SIG-M5 treated with dmso at 0.1 percent for 504 hours (cell line): Measurements from ENCODE around the gene C1D.

Experiments used
- DNase-seq: peaks from one replicate; lab custom pipeline; 2025; ENCODE audit not compliant: unreplicated experiment; lab: John Stamatoyannopoulos, UW

Gene C1D

DNA sequence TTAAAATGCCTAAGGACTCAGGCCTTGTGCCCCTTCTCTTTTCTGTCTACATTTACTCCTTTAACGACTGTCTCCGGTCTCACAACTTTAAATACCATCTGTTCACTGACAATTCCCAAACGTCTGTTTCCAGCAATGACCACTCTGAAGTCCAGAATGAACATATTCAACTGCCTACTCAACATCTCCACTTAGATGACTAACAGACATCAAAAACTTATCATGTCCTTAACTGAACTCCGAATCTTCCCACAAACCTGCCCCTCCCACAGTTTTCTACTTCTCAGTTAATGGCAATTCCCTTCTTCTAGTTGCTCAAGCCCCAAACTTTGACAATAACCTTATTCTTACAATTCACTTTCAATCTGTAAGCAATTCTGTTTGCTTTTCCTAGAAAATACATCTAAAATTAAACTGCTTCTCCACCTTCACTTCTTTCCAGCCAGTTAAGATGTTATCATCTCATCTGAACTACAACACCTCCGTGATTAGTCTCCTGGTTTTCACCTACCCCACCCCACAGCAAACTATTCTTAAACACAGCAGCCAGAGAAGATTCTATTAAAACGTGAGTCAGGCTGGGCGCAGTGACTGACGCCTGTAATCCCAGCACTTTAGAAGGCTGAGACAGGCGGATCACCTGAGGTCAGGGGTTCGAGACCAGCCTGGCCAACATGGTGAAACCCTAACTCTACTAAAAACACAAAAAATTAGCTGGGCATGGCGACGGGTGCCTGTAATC, 2.8 kb downstream of the C1D start:
- no peak for DNase-seq

DNA sequence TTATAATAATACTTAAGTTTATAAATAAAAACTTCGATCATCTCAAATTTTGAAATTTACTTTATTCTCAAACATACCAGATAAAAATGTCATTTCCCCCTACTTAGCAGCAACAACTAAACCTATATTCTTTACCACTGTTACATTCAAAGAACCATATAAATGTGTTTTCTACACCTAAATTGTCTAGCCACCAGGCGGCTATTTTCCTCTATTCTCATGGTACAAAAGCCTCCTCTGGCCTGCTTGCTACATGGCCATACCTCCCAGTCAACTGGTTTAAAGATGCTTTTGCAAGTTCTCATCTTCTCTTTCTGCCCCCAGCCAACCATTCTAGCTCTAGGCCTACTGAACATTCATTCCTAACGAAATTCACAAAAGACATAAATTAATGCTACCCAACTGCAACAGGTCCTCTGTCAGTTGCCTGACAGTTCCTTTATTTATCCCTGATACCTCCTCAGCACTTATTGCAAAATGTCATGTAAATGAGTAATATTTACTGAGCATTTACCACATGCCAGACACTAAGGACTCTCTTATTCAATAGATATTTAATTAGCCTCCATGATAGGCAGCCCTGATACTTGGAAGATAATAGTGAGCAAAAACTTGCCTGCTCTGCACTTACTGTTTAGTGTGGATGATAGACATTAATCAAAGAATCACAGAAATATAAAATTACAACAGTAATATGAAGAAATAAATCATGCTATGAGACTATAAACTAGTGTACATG, 5.0 kb downstream of the C1D start:
- DNase-seq: no peak

DNA sequence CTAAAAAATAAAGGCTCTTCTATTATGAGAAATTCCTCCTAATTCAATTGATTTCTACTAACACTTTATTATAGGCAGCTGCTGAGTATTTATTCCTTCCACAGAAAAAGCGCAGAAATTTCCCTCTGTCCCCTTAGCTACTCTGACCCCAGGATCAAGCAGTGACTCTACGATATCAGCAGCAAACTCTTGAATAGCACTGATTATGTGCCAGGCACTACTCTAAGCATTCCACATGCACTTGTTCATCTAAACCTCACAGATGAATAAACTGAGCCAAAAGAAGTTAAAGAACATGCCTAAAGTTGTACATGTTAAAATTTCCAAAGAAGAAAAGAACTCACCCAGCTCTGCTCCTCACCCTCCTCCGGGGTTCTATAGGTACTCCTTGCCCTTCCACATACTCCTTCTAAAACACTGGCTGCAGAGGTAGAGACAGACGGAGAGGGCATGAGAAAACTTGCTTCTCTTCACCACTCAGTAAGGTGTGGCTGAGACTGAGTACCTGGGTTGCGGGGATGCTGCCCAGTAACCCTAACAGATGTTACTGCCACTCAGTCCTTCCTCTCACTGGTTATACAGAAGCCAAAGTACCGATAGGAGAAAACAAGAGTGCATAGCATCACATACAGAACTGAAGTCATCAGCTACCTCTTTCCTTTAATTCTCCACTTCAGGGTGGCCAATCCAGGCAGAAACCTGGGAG, 9.9 kb downstream of the C1D start:
- DNase-seq: no peak

DNA sequence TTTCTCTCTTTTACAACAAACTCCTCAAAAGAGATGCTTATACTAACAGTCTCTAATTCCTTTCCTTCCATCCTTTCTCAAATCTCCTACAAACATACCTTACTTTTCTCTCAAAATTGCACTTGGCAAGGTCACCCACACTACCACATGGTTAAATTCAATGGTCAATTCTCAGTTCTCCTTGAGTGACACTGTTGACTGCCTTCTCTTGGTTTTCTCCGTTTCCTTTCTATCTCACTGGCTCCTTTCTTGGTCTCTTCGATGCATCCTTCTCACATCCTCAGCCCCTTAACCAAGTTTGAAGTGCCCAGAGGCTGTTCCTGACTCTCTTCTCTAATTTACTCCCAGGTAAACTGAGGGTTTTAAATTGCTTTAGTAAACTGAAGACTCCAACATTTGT, 12.5 kb downstream of the C1D start:
- DNase-seq: no peak

DNA sequence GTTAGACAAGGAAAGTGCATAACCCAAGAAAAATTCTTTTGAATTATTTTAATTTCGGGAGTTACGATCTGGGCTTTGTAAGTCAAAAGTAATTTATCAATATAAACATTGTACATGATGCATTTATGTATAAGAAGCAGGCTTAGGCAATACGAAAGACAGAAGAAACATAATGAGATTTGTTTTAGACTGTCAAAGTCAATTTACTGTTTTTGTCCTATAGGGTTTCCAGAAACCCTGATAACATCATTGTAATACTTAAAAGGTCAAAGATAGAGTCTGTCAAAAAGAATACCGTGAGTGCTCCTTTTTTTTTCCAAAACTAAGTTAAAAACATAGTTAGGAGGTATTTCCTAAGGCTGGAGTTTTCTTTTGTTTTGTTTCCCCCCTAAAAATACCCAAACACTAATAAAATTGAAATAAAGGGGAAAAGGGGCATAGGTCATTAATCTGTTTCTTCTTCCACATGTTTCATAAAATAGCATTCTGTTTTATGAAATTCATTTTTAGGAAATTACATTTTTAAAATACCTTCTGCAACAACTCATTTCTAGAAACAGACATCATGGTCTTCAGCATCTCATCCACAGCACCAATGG, 16.1 kb downstream of the C1D start:
- no peak for DNase-seq

DNA sequence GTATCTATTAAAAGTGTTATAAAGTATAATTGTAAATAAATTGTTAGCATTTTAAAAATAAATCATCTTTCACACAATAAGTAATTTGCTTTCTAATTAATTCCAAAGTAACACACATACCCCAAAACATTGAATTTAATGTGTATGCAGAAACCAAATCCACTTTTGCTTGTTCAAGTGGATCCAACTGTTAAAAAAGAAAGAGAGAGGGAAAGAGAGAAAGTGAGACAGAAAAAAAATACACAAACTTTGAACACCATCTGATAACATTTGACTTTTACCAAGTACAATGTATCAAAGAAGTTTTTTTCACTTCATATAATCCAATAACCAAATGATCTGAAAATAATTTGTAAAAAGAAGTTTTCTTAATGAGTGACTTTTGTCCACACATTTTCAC, 16.6 kb downstream of the C1D start:
- DNase-seq: no peak

DNA sequence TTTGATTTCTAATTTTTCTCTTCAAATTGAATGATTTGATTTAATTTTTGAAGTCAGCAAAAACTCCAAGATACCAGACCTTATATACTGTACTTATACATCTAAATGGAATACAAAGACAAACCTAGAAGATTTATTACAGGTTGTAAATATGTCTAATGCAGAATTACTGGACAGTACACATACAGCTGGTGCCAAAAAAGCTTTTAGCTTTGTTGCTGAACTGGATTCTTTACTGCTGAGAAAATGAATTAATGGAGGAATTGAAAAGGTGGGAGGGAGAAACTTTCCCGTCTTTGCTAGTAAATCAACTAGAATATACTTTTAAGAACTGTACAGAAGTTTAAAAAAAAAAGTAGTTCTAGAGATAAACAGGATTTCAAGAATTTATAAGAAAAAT, 17.5 kb downstream of the C1D start:
- no peak for DNase-seq

DNA sequence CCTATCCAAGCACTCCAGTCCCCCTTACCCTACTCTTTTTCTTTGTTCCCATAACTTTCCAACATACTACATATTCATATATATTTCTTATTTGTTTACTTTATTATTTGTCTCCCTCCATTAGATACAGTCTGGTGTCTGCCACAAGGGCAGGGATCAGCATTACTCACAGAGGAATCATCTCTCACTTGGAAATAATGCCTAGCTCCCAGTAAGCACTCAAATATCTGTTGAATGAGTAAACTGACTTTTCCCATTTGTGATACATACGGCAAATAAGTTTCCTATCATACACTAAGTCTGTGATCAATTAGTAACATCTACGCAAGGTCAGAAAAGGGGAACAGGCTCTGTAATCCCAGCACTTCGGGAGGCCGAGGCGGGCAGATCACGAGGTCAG, 18.7 kb downstream of the C1D start:
- DNase-seq: no peak

DNA sequence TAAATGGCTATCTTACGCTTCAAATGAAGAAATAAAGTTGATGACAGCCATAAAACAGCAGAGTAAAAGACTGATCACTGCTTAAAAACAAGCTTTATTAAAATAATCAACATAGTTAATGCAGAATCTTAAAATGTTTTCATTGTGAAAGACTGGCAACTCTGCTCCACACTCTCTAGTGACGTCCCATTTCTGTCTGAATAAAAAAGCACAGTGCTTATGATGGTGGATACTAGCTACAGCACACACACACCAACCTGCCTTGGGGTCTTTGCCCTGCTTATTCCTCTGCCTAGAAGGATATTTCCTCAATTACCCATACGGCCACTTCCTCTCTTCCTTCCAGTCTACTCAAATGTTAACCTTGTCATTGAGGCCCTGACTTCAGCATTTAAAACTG, 19.1 kb downstream of the C1D start:
- no peak for DNase-seq

DNA sequence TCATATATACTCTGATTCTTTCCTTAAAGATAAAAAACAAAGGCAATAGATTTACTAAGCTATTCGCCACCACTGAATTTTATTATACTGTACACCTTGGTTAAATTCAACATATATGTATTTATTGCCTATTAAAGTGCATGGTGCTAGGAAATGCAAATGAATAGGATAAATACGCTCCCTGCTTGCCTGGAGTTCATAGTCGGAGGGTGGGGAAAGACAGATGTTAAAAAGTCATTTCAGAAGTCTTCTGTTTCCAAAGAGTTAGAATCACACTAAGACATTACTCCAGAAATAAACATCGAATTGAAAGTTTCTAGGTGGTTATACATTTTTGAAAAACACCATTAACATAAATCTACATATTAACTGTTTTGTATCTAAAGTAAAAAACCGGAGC, 19.8 kb downstream of the C1D start:
- DNase-seq: no peak

DNA sequence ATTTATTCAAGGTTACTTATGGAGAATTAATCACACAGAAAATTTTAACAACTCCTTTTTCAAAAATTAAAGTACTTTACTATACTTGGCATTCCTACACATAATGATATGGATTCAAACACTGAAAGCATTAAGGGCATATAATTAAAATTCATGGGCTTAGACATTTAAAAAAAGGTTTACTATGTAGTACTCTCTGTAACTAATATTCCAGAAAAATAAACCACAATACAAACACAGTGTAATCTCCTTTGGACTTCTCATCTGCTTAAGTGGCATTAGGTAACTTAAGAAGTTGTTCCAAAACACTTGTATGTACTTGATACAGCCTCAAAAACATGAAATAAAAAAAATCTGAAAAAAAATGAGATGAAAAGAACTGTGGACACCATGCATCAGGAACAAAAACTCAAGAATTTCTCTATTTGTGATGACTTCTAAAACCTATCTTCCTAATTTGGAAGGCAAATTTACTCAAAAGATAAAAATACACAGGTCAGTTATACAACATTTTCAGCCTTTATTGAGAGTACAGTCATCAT, 21.0 kb downstream of the C1D start:
- DNase-seq: no peak

DNA sequence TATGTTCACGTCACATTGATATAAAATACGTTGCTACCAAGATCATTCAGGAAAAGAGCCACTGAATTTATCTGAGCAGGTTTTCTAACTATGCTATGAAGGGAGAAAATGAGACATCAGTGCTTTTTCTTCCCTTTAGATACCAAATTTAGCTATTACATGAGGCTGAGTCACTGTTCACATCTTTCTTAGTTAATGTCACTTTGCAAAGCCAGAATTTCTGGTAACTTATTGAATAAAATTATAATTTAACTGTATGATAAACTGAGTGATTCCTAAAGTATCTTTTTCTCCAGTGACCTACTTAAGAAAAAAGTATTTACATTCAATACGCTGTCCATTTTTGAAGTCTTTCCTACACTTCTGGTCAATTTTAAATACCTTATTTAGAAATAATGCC, 22.7 kb downstream of the C1D start:
- no peak for DNase-seq

DNA sequence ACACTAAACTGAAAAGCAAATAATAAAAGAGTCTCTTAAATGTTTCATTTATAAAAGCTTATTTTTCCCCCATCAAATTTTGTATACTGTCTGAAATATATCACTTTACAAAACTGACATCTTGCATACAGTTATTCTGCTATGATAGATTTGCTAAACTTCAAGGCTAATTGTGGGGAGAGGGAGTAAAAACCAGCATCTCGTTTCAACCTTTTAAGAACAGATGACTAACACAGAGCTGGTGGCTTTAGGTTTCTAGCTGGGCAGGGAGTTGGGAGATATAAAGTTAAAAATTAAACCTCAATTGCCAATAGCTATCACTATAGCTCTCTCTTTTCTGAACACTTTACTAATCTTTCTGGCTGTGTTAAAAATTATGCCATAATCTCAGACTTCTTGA, 23.5 kb downstream of the C1D start:
- DNase-seq: no peak

DNA sequence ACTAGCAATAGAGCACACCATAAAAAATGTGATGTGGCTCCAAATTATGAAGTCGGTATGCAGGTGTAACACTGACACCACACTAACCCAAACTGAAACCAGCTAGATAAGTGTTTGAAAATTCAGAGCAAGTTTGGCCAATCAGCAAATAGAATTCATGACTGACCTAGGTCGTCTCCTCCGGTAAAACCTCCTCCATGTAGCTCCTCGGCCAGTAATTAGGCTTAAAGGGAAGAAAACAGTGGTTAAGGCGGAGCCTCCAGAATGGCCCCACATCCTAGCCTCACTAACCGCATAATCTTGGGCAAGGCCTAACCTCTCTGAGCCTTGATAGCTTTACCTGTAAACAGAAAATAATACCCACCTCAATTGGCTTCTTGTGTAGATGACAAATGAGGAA, 30.1 kb downstream of the C1D start:
- no peak for DNase-seq

DNA sequence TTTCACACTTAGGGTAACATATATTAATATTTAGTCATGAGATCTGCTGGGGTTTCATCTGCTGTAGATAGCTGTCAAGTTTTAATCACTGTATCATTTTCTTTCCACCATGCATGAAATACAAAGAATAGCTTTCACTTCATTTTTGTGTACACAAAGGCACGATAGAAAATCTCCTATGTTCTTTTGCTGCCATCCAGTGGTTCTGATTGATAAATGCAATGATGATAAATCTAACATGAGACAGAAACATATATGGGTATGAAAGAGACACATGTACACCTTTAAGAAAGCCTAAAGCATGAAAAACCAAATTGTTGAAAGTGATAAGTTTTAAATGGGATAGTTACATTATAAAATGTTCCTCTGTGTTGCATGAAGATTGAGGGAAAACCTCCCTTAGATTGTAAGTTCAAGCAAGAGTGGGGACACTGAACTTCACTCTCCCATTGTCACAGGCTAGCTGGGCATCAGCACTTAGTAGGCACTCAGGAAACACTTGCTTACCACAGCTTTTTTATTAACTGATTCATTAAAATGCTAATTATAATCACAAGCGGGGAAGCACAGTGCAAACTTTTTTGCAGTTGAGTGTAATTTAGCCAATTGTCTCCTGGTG, 31.2 kb downstream of the C1D start:
- DNase-seq: peak; percentile 64

DNA sequence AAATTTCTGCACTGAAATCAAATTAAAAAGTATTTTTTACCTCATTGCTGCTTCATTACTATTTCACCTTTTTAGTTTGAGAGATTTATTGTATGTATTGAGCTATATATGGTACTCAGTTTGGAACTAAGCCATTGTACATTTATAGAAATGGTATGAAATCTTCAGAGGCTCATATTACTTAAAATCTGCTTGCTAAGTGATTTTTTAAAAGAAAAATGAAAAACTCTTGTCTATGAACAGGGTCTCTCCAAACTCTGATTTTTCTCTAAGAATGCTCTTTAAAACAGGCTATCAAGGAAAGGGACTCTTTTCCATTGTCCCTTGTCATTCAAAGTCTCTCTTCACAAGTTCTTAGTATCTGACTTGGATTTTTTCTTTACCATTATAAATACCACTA, 31.8 kb downstream of the C1D start:
- DNase-seq: no peak

DNA sequence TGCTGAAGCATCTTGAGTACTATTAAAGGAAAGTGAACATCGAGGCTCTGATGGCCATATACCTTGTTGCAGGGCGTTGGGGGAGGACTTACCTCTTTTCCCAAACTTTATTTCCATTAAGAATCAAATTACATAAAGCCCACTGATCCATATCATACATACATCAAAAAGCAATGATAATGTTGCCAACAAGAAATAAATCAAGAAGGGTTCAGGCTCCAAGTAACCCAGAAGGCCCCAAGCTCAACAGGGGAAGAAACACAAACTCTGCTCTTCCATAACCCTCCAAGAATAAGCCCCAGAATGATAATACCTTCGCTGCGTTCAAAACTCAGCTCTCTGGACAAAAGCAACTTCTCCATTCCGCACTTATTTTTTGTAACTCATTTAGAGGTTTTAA, 32.3 kb downstream of the C1D start:
- DNase-seq: no peak

DNA sequence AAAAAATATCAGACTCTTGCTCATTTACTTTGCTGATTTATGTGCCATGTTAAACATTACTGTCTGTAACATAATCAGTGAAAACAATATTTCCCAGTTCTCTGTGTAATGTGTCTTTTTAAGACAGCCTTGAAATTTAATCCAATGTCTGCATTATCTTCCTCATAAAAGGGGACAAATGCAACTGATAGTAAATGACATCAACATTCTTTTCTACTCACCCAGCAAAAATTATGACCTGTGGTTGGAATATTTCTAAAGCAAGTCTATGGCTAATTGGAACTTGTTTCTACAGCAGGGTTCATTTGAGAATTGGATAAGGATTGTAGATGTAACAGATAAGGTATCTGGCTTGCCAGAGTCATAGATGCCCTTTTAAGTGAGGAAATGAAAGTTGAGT, 34.8 kb downstream of the C1D start:
- DNase-seq: no peak

DNA sequence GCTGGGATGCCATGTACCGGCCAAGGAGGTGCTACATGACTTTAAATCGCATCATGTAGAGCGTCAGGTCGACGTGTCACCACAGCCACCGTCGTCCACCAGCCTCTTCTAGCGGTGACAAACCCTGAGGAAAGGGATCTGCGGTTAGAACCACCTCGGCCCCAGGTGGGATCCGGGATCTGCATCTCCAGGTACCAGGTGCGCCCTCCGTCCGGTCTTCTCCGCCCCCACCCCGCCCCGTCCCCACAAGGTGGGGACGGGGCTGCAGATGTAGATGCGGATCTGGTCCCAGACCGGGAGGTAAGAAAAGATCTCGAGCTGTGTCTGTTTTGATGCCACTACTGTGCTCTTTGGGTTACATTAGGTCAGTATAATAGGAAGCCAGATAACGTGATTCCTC, 38.4 kb downstream of the C1D start:
- DNase-seq: no peak

DNA sequence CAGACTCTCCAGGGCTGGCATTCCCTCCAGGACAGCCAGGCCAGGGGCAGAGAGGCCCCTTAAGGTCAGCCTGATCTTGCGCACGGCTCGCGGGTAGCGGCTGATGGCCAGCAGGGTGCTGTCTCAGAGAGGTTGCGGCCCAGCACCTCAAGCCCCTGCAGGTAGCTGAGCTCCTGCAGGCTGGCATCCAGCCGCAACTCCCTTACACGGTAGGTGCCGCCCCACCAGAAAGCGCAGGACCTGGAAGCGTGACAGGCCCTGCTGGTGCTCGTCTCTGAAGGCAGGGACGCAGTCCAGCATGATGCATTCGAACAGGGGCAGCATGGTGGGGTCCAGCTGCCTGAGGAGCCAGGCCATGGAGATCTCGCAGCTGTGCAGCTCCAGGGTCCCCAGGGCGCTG, 38.9 kb downstream of the C1D start:
- DNase-seq: no peak

DNA sequence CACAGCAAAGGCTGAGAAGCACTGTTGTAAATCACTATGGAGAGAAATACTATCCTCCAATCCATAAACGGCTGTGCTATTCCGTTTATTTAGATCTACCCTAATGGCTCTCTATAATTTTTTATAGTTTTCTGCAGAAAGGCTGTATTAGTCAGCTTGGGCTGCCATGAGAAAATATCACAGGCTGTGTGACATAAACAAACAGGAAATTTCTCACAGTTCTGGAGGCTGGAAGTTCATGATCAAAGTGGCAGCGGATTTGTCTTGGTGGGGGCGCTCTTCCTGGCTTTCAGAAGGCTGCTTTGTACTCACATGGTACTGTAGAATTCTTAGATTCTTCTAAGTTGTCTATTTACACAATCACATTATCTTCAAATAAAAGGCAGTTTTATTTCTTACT, 44.1 kb downstream of the C1D start:
- DNase-seq: no peak
